ENCODE measurements around the gene ZNF783. TPM values are rescaled to one million over a fixed set of nuclear protein-coding genes. Genes with fewer than 3 reads are reported as not detected.

Gene ZNF783
- total and polyA plus RNA-seq, 2 of the 8 experiments (the other 6 are each of a cell fraction or from before 2014, with no cell fraction given): 7.3 to 8.2 TPM

DNA sequence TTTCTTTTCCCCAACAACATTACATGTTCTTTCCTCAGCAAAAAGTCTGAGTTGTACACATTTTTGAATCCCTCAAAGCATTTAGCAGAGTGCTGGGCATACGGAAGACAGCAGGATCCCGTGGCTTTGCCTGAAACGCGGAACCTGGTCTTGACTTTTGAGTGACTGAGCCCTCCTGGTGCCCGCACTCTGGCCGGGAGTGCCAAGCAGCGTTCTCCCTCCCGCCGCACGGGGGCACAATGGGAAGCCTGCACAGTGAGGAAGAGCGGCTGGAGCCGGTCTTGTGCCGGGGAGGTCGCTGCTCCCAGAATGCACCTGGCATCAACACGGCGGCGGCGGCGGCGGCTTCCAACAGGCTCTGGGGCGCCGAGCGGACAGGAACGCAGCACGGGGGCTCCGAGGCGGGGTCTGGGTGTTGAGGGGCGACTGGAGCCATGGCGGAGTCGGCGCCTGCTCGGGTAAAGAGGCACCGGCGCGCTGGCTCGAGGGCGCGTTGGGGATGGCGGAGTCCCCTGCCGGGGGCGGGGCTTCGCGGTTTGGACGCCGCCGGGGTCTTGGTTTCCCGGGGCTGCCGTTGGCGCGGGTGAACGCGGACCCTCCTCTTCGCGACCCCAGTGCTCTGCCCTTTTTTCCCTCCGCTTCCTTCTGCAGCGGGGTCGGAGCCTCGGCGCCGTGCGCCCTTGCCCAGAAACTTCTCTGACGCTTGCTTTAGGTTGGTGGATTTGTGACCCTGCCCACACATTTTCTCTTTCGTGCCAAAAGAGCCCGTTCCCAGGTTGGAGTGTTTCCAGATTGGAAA is 22.5 kb upstream of the ZNF783 start, which contains the start of gene ZNF212 (continued):
- TF ChIP-seq TEAD4 (IDR thresholded peaks at IDR 0.05; ENCODE audit: low read depth, low read length): peak; percentile 30; the same call in 1 of the 2 replicates
- no peak for TF ChIP-seq TCF12 (IDR thresholded peaks at IDR 0.05; ENCODE audit: low read depth, low read length)
- no peak for TF ChIP-seq E2F6 (IDR thresholded peaks at IDR 0.05)
- no peak for TF ChIP-seq RFX5 (IDR thresholded peaks at IDR 0.05; ENCODE audit: borderline replicate concordance, low read depth, low read length)
- no peak for TF ChIP-seq GABPA (IDR thresholded peaks at IDR 0.05; ENCODE audit: borderline replicate concordance, insufficient read depth, low read length)
- no peak for TF ChIP-seq SIX5 (IDR thresholded peaks at IDR 0.05; ENCODE audit: low read depth, low read length)
- TF ChIP-seq JUN (IDR thresholded peaks at IDR 0.05; ENCODE audit: low read depth, low read length): 0 out of 2 replicates have a peak, but pooled peaks have one; percentile 49
- TF ChIP-seq RXRA (IDR thresholded peaks at IDR 0.05; ENCODE audit: insufficient read depth, low read depth, low read length): no peak
- TF ChIP-seq, protein P1, sequence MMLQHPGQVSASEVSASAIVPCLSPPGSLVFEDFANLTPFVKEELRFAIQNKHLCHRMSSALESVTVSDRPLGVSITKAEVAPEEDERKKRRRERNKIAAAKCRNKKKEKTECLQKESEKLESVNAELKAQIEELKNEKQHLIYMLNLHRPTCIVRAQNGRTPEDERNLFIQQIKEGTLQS (IDR thresholded peaks at IDR 0.05; ENCODE audit: insufficient read depth, low read depth, low read length): no peak
- no peak for TF ChIP-seq SP2 (IDR thresholded peaks at IDR 0.05; ENCODE audit: low read length)
- TF ChIP-seq POLR2AphosphoS5 (IDR thresholded peaks at IDR 0.05; ENCODE audit: low read depth, low read length): peak; percentile 51; the same call in 1 of the 2 replicates
- TF ChIP-seq BACH1 (IDR thresholded peaks at IDR 0.05; ENCODE audit: low read length): no peak

Data from H1 (cell line).